GM18505 (cell line): Measurements from ENCODE around the gene ARHGDIA.

ENCODE experiments used
- ATAC-seq: cut with Tn5 transposase; IDR thresholded peaks from one replicate; pipeline ENCODE4 v1.9.1; 2021; ENCODE audit not compliant: unreplicated experiment
- POLR2A ChIP-seq: IDR thresholded peaks from 4 replicates; pipeline ENCODE4 v1.6.1; 2011; ENCODE audit warnings: borderline replicate concordance; ENCODE audit not compliant: insufficient read depth, insufficient read length; ENCODE audit errors: extremely low read depth

The ARHGDIA gene

GRCh38 chr17:81902653-81903414 is 31.7 kb upstream of the ARHGDIA start:
- no peak for TF ChIP-seq POLR2A
- no peak for ATAC-seq

GRCh38 chr17:81902023-81902652 is 31.0 kb upstream of the ARHGDIA start, which contains the start of gene NPB:
Gene NPB, plus strand, starts transcription at chr17:81902238. Its CDS starts 40 bp downstream, at chr17:81902278.
- ATAC-seq = no peak
- no peak for TF ChIP-seq POLR2A

- TF ChIP-seq POLR2A = no peak
Measured at GRCh38 chr17:81901167-81902022, 30.3 kb upstream of the ARHGDIA start.

GRCh38 chr17:81900181-81900820 is 29.2 kb upstream of the ARHGDIA start:
- ATAC-seq = no peak
- TF ChIP-seq POLR2A = no peak

More at GRCh38 chr17:81901167-81902022, 30.3 kb upstream of the ARHGDIA start:
- no peak for ATAC-seq

DNA sequence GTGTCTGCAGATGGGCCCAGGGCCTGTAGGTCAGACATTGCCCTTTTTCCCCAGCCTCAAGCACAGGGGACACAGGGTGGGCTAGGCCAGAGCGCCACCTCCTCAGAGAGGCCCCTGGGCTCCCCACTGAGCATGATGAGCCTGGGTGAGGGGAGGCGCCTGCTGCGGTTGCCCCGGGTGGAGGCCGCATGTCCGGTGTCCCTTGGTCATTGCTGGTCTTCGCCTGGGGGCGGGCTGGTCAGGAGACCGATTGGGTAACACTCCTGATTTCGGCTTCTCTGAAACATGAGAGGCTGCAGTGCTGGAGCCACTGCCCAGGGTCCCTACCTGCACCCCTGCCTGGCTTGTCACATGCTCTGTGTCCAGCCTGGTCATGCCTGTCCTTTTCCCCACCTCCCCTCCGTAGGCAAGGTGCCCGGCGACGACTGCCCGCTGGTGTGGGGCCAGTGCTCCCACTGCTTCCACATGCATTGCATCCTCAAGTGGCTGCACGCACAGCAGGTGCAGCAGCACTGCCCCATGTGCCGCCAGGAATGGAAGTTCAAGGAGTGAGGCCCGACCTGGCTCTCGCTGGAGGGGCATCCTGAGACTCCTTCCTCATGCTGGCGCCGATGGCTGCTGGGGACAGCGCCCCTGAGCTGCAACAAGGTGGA is 28.5 kb upstream of the ARHGDIA start:
- no peak for ATAC-seq
- TF ChIP-seq POLR2A = no peak

- ATAC-seq = no peak
- TF ChIP-seq POLR2A = no peak
Measured at GRCh38 chr17:81898885-81899284, 27.7 kb upstream of the ARHGDIA start.

GRCh38 chr17:81898029-81898866 is 27.1 kb upstream of the ARHGDIA start:
- no peak for TF ChIP-seq POLR2A
- no peak for ATAC-seq

- no peak for TF ChIP-seq POLR2A
- no peak for ATAC-seq
Measured at GRCh38 chr17:81895400-81895799, 24.3 kb upstream of the ARHGDIA start.

DNA sequence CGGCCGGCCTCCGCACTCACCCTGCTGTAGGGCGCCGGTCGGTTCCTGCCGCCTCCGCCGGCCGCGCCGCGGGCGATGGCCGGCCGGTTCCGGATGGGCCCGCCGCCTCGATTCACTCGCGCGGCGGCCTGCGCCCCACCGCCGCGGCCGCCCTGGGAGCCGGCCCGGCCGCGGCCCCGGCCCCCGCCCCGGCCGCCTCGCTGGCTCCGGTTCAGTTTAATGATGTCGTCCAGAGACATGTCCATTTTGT is 20.1 kb upstream of the ARHGDIA start:
- TF ChIP-seq POLR2A = no peak
- peak; percentile 27 for ATAC-seq

- no peak for TF ChIP-seq POLR2A
- no peak for ATAC-seq
Measured at GRCh38 chr17:81890447-81891302, 19.5 kb upstream of the ARHGDIA start.

- TF ChIP-seq POLR2A = no peak
- ATAC-seq = no peak
Measured at GRCh38 chr17:81889602-81890001, 18.5 kb upstream of the ARHGDIA start.
